ENCODE results near the gene KLHL8. TPM values are rescaled to one million over a fixed set of nuclear protein-coding genes. Genes with fewer than 3 reads are reported as not detected.
A peak's percentile ranks its signal among the peaks of the same experiment; 100 is the strongest.
"Not testable (repeated sequence)": the region's sequence is repeated elsewhere in the genome, so short reads cannot be mapped to it uniquely, and the experiment has no call there.

Gene KLHL8
- polyA plus RNA-seq, 5 donors: 11.2 to 21.8 (median 18.9) TPM

DNA sequence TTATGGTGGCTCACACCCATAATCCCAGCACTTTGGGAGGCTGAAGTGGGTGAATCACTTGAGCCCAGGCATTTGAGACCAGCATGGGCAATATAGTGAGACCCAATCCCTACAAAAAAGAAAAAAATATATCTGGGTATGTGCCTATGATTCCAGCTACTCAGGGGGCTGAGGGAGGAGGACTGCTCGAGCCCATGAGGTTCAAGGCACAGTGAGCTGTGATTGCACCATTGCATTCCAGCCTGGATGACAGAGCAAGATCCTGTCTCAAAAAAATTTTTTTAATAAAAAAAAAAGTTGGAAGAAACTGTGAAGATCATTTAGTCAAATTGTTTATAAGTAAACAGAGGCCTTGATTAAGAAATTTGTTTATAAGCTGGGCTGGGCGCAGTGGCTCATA is 39.7 kb downstream of the KLHL8 start:
- DNase-seq: no peak

- no peak for DNase-seq
Observed at GRCh38 chr4:87179751-87180150, 40.7 kb downstream of the KLHL8 start.

DNA sequence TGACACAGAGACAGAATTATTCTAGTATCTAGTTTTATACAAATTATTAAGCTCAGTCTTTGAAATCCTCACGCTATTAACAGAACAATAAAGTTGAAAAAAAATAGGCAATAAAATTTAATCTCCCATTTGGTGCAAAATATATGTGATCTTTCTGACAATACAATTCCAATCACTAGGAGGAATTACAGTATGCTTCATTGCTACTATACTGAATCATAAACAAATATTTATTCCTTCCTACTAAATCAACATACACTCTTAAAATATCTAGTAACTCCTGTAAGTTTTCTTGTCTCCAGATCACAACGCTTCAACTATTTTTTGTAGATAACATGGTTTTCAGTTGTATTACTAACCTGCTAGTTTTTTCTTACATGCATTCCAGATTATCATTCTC is 45.7 kb downstream of the KLHL8 start:
- no peak for DNase-seq

- no peak for DNase-seq
Observed at GRCh38 chr4:87171944-87172343, 48.5 kb downstream of the KLHL8 start.

GRCh38 chr4:87166296-87166854 is 54.0 kb downstream of the KLHL8 start:
- no peak for DNase-seq

DNA sequence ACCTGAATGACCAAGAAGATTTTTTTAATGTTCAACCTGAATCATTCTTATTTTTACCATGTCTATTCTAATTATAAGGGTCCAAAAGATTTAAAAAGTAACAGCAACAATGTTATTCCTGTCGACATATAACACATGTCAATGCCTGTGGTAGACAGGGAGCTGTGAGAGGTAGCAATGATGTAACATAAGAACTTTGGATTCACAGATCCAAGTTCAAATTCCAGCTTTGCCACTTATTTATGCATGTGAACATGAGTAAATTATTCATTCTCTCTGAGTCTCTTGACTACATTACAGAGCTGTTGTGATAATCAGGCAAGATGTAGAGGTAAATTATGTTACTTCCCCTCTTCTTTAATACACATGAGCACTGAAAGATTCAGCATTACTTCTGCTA is 54.5 kb downstream of the KLHL8 start:
- no peak for DNase-seq

DNA sequence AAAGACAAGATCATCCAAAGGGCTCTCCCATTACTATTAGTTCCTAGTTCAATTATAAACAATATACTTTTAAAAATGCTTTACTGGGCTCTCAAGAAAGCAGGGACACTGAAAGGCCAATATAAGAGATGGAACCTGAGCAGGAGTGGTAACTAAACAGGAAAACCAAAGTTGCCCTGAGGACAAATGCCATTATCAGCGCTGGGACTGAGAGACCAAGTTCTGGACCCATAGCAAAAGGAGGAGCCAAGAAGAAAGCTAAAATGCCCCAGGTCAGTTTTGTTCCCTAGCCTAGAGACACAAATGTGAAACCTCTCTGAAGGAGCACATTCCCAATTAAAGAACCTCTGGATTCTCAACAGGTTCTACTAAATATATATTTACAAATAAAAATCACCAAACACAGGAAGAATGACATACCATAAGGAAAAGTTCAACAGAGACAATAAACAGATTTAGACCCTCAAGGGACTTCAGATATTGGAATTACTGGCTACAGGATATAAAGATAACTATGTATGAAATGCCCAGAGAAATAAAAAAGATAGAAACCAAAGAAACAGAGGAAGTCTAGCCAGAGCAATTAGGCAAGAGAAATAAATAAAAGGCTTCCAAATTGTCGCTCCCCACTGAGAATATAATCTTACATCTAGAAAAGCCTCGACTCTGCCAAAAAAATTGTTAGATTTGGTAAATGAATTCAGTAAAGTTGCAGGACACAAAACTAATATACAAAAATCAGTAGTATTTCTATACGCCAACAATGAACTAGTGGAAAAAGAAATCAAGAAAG is 67.1 kb downstream of the KLHL8 start:
- no peak for DNase-seq

GRCh38 chr4:87152310-87153041 is 67.9 kb downstream of the KLHL8 start:
- no peak for DNase-seq

DNA sequence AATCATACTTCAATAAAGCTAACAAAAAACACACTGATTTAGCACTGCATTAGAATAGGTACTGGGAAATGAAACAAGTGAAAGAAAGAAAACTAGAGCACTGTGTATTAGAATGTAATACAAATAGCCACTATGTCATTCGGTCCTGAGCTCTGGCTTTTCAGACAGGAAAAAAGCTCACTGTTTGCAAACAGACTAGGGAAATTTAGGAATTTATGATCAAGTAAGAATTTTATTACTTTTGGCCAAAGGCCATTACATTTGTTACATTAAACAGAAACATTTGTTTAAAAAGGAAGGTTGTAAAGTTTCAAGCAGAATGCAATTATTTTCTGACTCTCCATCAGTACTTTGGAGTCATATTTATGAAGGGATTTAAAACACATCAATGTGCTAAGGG is 68.7 kb downstream of the KLHL8 start:
- DNase-seq: no peak

- peak; percentile 52 to 64 for DNase-seq
Observed at GRCh38 chr4:87150498-87151261, 69.7 kb downstream of the KLHL8 start.

DNA sequence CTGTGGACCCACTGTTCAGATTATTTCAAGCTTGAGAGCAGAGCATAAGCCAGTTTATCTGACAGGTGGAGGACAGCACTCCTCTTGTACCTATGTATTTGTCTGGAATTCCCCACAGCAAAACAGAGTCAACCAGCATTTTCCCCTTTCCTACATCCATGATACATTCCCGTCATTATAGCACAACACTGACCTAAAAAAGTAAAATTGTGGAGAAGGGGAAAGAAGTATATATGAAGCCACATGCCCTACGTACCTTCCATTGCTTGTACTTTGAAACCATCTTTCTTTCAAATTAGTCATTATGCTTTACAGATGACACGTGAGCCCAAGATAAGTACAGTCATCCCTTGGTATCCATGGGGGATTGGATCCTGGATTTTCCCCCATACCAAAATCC is 73.3 kb downstream of the KLHL8 start:
- DNase-seq: no peak

GRCh38 chr4:87145934-87146333 is 74.5 kb downstream of the KLHL8 start:
- DNase-seq: not testable (repeated sequence)

- DNase-seq: no peak
Observed at GRCh38 chr4:87144356-87144755, 76.1 kb downstream of the KLHL8 start.

DNA sequence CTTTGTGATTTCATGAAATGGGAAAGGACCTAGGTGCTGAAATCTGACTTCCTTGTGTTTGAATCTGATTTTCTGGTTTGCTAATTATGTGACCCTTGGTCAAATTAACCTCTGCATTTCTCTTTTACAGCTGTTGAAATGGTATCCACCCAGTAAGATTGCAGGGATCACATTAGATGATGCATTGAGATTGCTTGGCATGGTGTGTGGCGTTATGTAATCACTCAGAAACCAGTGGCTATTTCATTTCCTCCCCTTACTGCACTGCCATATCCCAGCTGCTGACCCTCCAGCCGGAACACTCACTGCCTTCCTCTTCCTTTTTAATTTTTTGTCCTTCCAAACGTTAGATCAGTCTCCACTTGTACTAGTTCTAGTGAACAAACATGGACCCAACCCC is 79.0 kb downstream of the KLHL8 start:
- no peak for DNase-seq

DNA sequence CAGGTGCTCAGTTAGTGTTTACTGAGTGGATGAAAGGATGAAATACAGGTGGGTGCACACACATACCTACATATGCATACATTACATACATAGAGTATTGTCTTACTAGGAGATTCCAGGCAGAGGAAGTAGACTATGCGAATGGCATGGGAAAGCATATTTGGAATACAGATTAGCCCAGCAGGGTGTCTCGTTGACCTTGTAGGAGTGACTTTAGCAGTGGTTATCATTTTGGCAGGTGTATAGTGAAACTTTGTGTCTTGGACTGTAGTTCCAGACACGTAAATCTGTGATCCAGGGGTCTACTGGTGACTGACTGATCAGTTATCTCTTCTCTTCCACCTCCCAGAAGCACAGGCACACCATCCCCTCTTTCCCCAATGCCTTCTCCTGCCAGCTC is 86.3 kb downstream of the KLHL8 start:
- no peak for DNase-seq

DNA sequence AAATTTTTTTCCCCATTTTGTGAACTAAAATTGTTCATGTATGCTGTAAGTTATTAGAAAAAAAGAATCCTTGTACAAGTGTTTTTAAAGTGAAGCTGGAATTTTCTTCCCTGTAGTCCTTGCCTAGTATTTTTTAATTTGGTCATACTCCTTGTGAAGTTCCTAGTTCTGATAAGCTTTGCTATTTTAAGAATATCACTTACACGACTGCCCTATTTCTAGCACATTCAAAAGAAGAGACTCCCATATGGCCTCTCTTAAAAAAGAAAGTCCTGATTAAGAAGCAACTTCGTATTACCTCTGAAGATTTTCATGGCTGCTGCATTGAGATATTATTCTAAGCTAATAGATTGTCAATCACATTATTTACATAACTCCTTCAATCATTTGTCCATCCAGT is 87.2 kb downstream of the KLHL8 start:
- DNase-seq: no peak

DNA sequence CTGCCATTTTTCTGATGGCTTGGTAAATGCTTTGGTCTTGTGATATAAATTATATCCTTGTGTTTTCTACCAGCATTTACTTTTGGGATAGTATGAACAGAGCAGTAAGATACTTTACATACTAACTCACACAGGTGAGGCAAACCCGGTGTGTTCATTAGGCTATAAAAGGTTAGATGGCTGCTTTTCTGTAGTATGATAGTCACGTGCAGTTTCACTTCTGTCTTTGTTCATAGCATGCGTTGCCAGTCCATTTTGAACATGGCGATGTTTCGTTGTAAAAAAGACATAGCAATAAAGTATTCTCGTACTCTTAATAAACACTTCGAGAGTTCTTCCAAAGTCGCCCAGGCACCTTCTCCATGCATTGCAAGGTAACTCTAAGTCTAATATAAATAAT is 88.4 kb downstream of the KLHL8 start:
- DNase-seq: no peak

GRCh38 chr4:87130985-87131703 is 89.3 kb downstream of the KLHL8 start:
- DNase-seq: peak in 1 of 2 donors; percentile 27

DNA sequence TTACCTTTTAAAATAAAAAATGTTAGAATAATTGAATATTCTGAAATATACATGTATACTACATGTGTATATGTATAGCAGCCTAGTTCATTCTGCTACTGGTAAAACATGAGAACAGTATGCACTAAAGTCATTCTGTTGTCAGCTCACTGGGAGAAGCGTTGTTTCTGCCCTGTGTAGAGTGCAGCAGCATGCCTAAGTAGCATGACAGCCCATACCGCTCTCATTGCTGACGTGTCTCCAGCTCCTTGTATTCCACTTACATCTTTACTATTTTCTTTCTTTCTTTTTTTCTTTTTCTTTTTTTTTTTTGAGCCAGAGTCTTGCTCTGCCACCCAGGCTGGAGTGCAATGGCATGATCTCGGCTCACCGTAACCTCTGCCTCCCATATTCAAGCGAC is 90.7 kb downstream of the KLHL8 start:
- no peak for DNase-seq

- no peak for DNase-seq
Observed at GRCh38 chr4:87128006-87128705, 92.3 kb downstream of the KLHL8 start.

DNA sequence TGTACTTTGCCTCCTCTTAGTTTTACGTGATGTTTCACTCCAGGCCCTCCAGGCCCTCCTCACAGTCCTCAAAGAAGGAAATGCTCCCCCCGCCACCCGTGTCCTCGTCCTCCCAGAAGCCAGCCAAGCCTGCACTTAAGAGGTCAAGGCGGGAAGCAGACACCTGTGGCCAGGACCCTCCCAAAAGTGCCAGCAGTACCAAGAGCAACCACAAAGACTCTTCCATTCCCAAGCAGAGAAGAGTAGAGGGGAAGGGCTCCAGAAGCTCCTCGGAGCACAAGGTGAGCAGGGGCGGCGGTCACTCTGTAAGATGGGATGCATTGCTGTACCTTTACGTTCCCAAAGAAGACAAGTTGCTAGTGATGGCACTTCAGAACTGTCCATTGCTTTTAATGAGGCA is 94.4 kb downstream of the KLHL8 start:
- no peak for DNase-seq

Measured in right lung (tissue), 5 donors.